ENCODE data around the gene LRRC40. TPM values are rescaled to one million over a fixed set of nuclear protein-coding genes. Genes with fewer than 3 reads are reported as not detected.
A peak's percentile ranks its signal among the peaks of the same experiment; 100 is the strongest.

LRRC40 gene
- polyA plus RNA-seq (2011; rRNA removed) (5.0 and 12.3 TPM in 2 replicates), polyA minus RNA-seq (2011; rRNA and poly(A)+ RNA removed) (3.3 and 3.6 TPM in 2 replicates)

- no peak; the same call in 1 of the 2 replicates for TF ChIP-seq CTCF (IDR thresholded peaks at IDR 0.05; ENCODE audit: insufficient read depth, low read depth, low read length)
- no peaks in the 10 kb centered on the region; the same call in 1 of the 2 replicates for H3K36me3 ChIP-seq (ENCODE audit: control insufficient read depth, insufficient read depth, low read length)
- no peaks in the 10 kb centered on the region for H3K27me3 ChIP-seq (ENCODE audit: control insufficient read depth, insufficient read depth, low read length)
- POLR2A ChIA-PET: no interaction called here
- peak; percentile 73 for DNase-seq (ENCODE audit: low read depth)
- CTCF ChIA-PET: no interaction called here
- peak within 1 kb of the TSS; percentile 97 for H3K4me3 ChIP-seq (ENCODE audit: low read depth, low read length)
These were observed at the start of gene LRRC40 for GRCh38 chr1:70205434-70206118. TSS of gene LRRC40 (minus strand) at chr1:70205579. CDS start at chr1:70205540, 39 bp downstream.

- H3K27me3 ChIP-seq (ENCODE audit: control insufficient read depth, insufficient read depth, low read length): no peaks in the 10 kb centered on the region
- ChIA-PET POLR2A (no interaction called here), CTCF (no interaction called here)
- DNase-seq (ENCODE audit: low read depth): no peak
- no peak for TF ChIP-seq CTCF (IDR thresholded peaks at IDR 0.05; ENCODE audit: insufficient read depth, low read depth, low read length)
- H3K4me3 ChIP-seq (ENCODE audit: low read depth, low read length): no peak overlapping the region
- H3K36me3 ChIP-seq (ENCODE audit: control insufficient read depth, insufficient read depth, low read length): peaks cover 7% of the 10 kb centered on the region
These were observed 43.4 kb upstream of the LRRC40 start for GRCh38 chr1:70248729-70249128.

- H3K36me3 ChIP-seq (ENCODE audit: control insufficient read depth, insufficient read depth, low read length): peaks cover 9% of the 10 kb centered on the region
- ChIA-PET CTCF (no interaction called here), POLR2A (no interaction called here)
- TF ChIP-seq CTCF (IDR thresholded peaks at IDR 0.05; ENCODE audit: insufficient read depth, low read depth, low read length): no peak
- no peaks in the 10 kb centered on the region for H3K27me3 ChIP-seq (ENCODE audit: control insufficient read depth, insufficient read depth, low read length)
- H3K4me3 ChIP-seq (ENCODE audit: low read depth, low read length): no peak overlapping the region
- DNase-seq (ENCODE audit: low read depth): no peak
These were observed 42.4 kb upstream of the LRRC40 start for GRCh38 chr1:70247768-70248167.

GRCh38 chr1:70247122-70247521, 41.7 kb upstream of the LRRC40 start:
- no peak for DNase-seq (ENCODE audit: low read depth)

GRCh38 chr1:70239940-70240339, 34.6 kb upstream of the LRRC40 start:
- no peak for TF ChIP-seq CTCF (IDR thresholded peaks at IDR 0.05; ENCODE audit: insufficient read depth, low read depth, low read length)
- no peaks in the 10 kb centered on the region for H3K27me3 ChIP-seq (ENCODE audit: control insufficient read depth, insufficient read depth, low read length)
- DNase-seq (ENCODE audit: low read depth): no peak
- POLR2A ChIA-PET: no interaction called here
- no peak overlapping the region for H3K4me3 ChIP-seq (ENCODE audit: low read depth, low read length)
- peaks cover 25% of the 10 kb centered on the region for H3K36me3 ChIP-seq (ENCODE audit: control insufficient read depth, insufficient read depth, low read length)
- CTCF ChIA-PET: no interaction called here

More at GRCh38 chr1:70247122-70247521, 41.7 kb upstream of the LRRC40 start:
- no peak for TF ChIP-seq CTCF (IDR thresholded peaks at IDR 0.05; ENCODE audit: insufficient read depth, low read depth, low read length)
- H3K27me3 ChIP-seq (ENCODE audit: control insufficient read depth, insufficient read depth, low read length): no peaks in the 10 kb centered on the region
- POLR2A ChIA-PET: no interaction called here
- no peak overlapping the region for H3K4me3 ChIP-seq (ENCODE audit: low read depth, low read length)
- H3K36me3 ChIP-seq (ENCODE audit: control insufficient read depth, insufficient read depth, low read length): peaks cover 13% of the 10 kb centered on the region
- CTCF ChIA-PET: no interaction called here

Data from BJ (cell line).